GM18517 (cell line): Measurements from ENCODE around the gene STUM.
"Not testable (repeated sequence)": the region's sequence is repeated elsewhere in the genome, so short reads cannot be mapped to it uniquely, and the experiment has no call there.

Experiments
- ATAC-seq: cut with Tn5 transposase; IDR thresholded peaks from one replicate; pipeline ENCODE4 v1.9.1; 2021; ENCODE audit warnings: mild to moderate bottlenecking, moderate library complexity; ENCODE audit not compliant: unreplicated experiment

Gene STUM, protein sequence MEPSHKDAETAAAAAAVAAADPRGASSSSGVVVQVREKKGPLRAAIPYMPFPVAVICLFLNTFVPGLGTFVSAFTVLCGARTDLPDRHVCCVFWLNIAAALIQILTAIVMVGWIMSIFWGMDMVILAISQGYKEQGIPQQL

DNA sequence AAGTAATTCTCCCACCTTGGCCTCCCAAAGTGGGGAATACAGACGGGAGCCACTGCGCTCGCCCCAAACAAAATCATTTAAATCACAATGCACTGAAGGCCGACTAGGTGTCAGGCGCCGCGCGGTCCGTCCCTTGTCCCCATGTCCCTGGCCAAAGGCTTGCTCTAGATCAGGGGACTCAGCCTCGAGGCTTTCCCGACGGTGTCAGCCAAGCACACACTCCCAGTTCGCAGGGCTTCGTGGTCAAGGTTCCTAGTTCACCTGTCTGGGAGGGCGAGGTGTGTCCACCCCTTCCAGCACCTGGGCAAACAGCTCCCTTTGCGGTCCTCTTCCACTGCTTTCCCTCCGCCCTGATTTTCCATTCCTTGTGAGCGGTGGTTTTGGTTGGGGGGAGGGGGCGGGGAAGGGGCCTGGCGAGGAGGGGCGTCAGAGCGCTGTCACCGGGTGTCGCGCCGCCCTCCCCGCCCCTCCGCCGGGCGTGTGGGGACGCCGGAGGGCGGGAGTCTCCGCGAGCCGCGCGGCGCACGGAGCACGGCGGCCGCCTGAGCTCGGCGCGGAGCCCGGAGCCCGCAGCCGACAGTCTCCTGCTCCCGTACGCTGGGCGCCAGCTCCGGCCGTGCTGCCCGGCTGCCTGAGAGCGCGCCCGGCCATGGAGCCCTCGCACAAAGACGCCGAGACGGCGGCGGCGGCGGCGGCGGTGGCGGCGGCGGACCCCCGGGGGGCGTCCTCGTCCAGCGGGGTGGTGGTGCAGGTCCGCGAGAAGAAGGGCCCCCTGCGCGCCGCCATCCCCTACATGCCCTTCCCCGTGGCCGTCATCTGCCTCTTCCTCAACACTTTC lies at the start of gene STUM:
Gene STUM (plus strand): TSS at position 509 of the 838 bp plus-strand sequence. CDS start 141 bp downstream, at position 650.
- ATAC-seq, result no peak

DNA sequence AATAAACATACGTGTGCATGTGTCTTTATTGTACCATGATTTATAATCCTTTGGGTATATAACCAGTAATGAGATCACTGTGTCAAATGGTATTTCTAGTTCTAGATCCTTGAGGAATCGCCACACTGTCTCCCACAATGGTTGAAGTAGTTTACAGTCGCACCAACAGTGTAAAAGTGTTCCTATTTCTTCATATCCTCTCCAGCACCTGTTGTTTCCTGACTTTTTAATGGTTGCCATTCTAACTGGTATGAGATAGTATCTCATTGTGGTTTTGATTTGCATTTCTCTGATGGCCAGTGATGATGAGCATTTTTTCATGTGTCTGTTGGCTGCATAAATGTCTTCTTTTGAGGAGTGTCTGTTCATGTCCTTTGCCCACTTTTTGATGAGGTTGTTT lies 48.9 kb upstream of the STUM start:
- not testable (repeated sequence) for ATAC-seq

DNA sequence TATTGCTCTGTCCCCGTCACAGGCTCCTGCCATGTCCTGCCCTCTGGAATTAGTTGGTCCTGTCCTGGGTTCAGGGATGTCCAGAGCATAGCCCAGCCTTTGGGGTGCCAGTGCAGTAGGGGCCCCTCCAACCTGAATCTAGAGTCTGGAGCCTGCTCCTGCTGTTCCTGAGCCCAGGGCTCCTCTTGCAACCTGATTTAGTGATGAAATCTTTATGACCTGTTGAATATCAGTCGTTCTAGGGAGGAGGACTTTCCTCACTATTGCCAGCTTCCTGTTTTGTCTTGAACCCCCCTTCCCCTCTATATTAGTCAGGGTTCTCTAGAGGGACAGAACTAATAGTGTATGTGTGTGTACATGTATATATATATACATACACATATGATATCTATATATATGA lies 42.5 kb upstream of the STUM start:
- ATAC-seq, result no peak

DNA sequence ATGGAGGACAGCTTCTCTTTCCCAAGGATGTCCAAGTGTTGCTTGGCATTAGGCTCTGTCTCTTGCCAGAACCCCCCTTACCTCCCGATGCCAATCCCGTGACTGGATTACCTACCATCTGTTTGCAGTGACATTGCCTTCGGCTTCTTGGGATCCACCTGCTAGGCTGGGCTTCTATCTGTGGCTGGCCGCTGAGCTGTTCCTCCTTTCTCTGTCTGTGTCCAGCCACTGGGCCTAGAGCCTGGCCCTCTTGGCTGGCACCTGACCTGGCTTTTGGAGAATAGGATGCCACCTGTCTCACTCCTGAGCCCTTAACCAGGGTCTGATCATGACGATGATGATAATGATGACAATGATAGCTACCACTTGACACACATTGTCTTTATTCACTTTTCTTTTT lies 41.6 kb upstream of the STUM start:
- ATAC-seq, result no peak

DNA sequence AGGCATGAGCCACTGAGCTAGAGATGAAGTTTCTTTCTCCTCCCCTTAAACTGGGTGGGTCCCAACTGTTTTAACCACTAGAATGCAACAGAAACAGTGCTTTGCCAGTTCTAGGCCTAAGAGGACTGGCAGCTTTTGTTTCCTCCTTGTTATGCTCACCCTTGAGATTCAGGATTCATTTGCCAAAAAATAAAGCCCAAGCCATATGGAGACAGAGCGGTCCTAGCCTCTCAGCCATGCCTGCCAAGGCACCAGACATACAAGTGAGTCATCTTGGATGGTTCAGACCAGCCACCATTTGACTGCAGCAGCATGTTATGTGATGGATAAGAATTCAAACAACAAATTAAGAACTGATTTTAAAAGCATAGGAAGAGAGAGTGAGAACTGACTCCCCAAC lies 38.1 kb upstream of the STUM start:
- no peak for ATAC-seq

DNA sequence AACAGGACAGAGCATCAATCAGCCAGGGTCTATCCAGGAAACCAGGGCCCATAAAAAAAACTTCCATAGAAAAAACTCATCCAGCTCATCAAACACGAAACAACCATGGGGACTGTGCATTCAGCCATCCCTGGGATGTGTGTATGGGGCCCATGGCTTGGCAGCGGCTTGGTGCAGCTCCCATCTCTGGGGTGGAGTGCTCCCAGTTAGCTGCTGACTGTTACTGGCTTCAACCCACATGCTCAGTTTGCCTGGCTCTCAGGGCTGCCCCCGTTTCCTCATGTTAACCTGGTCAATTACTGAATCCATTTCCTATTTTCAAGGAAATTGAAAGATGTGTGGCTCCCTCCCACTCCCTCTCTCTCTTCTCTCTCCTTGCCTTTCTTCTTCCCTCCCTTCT lies 37.3 kb upstream of the STUM start:
- no peak for ATAC-seq

DNA sequence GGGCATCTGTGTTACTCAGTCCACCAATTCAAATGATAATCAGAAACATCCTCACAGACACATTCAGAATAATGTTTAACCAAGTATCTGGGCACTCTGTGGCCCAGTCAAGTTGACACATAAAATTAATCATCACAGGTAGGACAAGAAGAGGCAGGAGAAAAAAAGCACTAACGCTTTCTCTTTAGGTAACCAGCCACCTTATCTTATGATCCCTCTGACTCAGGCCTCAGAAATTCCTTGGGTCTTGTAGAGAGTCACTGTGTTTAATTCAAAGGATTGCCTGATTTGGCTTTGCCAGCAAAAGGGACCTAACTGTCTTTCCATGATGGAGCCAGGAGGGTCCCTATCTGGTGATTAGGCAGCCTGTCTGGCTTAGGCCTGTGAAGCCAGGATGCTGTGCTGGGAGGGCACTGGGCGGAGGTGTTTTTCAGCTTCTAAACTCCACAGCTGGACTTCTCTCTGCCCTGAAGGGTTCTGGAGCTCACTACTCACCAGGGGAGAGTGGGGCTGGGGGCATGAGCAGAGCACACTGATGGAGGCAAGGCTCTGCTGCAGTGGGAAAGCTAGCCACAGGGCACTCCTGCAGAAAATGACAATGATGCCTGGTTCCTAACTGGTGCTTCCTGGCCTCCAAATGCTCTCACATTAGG lies 36.4 kb upstream of the STUM start:
- no peak for ATAC-seq

DNA sequence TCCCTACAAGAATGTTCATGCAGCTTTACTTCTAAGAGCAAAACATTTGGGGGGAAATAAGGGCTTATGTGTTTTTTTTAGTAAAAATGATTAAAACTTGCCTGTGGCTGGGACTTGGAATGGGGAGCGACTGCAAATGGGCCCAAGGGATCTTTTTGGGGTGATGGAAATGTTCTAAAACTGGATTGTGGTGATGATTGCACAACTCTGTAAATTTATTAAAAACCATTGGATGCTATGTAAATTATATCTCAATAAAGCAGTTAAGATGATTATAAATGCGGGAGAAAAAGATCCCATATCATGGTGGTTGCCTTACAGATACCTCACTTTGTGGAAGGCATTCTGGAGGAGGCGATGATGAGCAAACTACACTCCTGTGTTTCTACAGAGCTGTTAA lies 30.2 kb upstream of the STUM start:
- ATAC-seq, result no peak

DNA sequence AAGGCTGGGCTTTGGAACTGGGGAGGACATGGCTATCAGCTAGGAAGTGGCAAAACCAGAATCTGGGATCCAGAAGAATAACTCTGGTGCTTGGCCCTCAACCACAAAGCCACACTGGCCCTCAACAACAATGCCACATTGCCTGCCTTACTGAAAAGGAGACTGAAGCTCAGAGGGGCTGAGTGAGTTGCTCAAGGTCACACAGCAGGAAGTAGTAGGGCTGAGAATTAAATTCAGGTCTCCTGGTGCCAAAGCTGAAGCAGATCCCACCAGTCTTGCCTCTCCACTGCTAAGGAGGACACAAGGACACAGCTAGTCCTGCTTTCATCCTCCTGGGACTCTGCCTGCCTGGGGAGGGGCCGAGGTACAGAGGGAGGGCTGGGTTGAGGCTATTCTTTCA lies 29.4 kb upstream of the STUM start:
- ATAC-seq, result no peak

DNA sequence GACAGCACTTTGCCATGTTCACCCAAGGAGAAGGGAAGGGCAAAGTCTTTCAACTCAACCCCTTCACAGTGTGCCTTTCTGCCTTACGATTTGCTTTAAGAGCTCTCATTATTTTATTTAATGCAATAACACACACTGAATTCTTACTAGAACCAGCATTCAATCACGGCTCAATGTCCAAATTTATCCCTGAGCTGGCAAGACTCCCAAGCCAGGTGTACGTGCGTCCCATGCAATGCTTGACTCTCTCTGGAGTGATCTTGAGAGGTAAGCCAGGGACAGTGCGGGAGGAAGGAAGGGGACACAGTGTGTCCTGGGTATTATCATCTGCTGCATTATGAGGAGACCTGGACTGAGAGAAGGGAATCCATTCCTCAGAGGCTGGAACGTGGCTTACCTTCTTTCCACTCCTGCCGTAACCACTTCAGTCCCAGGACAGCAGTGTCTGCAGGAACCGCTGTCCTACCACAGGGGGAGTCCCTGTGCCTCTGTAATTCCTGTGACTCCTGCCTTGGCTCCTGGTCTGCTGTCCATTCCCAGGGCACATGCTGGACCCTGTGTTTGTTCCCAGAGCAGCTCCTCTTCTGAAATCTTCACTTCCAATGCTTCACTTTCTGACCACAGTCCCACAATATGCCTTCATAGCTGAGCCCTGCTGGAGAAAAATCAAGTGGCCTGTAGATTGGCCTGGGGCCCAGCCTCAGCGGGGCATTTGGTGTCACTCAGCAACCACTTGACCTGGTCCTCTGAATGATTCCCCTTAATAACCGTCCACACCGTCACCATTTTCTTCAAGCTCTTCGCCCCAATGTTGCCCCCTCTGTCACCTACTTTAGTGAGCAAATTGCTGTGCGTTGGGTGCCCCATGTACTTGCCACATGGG lies 28.6 kb upstream of the STUM start:
- no peak for ATAC-seq

DNA sequence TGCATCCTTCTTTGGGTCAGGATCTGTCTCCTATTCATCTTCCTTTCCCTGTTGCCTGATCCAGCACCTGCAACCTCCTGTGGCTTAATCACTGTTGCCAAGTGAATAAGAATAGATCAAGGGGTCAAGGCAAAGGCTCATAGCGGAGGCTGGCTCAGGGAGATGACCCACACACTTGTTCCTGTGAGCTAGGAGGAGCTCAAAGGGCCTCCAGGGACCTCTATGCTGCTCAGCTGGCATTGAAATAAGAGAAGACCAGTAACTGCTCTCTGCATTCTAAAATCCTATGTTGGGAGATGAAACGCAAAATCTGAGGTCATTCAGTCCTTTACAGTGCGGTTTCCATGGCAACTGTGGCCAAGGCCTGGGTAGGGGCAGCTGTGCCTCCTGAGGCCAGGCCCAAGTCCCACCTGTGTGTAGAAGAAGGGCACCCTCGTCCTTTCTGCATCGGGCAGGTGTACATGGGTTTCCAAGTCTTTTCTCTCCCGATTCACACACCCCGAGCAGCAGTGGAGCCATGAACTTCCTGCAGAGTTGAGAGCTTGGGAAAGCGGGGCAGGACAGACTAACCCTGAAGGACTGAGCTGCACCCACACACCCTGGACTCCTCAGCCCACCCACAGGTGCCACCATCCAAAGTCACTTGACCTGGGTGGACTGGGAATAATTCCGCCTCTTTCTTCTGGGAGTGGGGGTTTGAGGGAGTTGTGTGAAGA lies 27.8 kb upstream of the STUM start:
- no peak for ATAC-seq

DNA sequence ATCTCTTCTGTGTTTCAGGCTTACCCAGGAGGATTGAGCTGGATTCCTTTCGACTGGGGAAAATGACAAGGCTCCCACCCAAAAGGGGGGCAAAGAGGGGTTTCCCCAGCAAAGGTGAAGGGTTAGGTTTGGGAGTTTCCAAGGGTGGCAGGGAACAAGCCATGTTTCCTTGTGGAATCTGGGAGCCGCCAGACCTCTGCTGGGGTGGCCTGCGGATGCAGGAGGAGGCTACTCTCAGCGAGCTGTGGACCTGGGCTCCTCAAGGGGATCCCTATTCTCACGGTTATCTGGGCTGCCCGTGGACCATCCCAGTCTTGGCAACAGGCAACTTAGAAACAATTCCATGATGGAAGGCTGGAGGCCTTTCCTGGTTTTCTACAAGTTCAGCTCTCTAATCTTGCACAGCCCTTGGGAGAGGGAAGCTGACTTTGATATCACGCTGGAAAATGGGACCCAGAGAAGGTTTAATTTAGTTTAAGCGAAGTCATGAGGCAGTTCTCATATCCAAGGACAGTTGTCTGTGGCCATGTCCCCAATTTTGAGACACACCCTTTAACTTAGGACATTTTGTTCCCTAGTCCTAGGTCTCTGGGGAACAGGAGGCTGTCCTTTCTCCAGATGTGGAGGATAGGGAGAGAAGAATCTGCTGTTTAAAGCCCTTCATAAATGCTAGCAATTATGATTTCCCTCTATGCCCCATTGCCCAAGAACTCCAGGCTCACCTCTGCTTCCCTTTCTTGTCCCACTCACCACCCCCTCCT lies 24.7 kb upstream of the STUM start:
- ATAC-seq, result no peak

DNA sequence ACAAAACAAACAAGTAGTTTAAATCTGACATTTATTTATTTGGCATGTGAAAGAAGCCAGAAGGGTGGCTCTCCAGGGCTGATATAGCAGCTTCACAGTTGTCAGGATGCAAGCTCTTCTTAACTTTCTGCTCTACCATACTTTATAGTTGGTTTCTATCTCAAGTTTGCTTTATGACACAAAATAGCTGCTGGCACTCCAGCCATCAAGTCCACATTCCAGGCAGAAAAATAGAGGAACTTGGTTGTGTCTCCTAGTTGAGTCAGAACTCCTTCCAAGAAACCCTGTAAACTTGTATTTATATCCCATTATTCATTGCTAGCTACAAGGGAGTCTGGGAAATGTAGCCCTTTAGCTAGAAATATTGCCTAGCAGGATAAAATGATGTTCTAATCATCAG lies 24.0 kb upstream of the STUM start:
- no peak for ATAC-seq

DNA sequence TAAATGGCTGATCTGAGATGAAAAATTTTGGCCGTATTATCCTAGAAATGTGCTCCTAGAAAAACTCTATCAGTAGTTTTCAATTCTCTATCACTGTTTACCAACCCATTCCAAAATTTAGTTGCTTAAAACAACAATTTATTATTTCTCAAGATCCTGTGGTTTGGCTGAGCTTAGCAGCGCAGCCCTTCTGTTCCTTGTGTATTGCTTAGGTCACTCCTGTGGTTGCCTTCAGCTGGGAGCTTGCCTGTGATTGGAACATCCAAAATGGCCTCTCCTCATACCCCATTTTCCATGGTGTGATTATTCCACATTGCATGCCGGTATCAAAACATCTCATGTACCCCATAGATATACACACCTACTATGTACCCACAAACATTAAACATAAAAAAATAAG lies 22.8 kb upstream of the STUM start:
- no peak for ATAC-seq

DNA sequence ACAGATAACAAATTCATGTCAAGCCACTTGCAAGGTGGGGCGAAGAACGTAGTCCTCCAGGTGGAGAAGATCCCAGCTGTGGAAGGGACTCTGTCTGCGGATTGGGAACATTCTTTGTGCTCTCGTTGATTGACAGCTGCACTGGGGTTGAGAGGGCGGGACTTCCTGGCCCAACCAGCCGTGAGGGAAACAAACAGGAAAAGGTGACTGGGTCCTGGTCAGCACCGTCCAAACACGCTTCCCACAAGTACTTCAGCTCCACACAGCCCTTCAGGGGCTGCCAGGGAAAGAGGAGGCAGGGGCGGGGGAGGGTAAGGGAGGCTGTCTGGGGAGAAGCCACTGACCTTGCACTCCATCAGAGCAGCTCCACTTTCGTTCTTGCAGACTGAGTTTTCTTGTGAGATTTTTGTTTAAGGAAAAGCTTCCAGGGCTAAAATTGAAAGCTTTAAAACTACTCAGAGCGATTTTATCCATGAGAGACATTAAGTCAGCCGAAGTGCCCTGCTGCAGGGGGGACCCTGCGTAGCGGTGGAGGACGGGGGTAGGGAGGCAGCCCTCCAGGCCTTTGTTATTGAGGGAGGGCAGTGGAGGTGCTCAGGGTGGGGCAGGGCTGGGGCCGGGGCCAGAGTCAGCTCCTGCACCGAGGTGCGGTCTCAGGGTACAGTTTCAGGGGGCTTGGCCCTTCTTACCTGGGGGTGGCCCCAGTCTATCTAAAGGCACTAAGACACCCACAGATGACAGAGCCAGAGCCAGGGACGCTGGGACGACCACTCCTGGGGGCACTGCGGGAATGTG lies 21.6 kb upstream of the STUM start:
- ATAC-seq, result no peak

DNA sequence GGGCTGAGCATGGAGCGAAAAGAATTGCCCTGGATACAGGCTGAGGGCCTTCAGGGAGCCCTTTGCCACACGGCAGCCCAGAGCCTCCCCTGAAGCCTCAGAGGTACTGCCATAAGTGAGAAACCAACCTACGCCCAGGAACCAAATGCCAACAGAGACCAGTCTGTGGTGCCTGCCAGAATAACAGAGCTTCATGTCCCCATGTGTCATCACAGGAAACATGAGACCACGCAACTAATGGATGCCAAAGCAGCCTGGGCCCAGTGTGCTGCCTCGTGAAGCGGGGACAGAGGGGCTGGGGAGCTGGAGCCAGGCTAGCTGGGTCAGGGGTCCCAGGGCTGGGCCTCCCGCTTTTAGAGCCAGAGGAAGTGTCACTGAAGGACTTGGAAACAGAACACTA lies 18.7 kb upstream of the STUM start:
- ATAC-seq, result no peak

DNA sequence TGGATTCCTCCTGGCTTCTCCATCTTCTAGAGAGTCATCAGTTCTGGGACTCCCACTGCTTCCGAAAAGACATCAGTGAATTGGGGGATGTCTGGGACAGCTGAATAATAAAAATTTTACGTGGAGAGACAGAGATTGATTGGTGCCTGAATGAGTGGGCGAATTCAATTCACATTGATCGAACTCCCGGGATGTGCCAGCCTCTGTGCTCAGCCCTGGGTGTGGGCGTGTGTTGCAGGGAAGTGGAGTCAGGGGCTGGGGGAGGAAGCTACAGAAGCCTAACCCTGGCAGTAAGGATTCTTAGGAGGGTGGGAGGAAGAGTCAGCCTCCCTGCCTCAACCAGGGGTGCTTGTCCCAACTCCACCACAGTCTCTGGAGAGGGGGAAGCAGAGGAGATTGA lies 18.0 kb upstream of the STUM start:
- no peak for ATAC-seq

DNA sequence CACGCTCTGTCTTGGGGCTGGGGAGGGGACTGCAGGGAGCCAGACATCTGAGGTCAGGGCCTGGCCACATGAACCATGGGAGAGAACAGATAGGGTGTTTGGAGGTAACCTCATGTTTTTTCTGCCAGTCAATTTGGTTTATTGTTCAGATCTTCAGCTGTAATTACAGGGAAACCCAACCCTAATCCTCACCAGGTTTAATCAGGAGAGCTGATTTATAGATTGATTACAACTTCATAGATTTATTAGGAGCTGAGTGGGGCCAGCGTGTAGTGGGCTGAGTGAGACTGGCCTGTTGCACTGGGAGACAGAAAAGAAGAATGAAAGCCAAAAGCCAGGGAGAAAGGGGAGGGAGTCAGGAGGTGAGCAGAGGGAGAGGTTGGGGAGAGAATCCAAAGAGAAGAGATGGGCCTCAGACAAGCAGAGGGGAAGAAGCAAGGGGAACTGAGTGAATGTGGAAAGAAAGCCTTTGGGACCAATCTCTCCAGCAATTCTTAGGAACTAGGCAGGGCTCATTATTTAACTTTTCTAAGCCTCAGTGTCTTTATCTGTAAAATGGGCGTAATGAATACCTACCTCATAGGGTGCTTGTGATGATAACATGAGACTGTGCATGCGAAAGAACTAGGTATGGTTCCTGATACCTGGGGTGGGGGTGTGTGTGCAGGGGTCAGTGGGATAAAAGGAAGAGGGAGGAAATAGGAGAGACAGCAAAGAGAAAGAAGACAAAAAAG lies 17.0 kb upstream of the STUM start:
- no peak for ATAC-seq
